ENCODE data around the gene CYP4V2. TPM values are rescaled to one million over a fixed set of nuclear protein-coding genes. Genes with fewer than 3 reads are reported as not detected.

Gene CYP4V2
- total RNA-seq, 2 experiments from 2014 or later = 7.3 to 8.1 TPM

Other genes starting within 250 kb of the CYP4V2 start
- gene TLR3, start 122.4 kb upstream of the CYP4V2 start, total RNA-seq = under 1 TPM; 0.06 to 0.13 TPM
- gene FAM149A, start 86.9 kb upstream of the CYP4V2 start, total RNA-seq = under 1 TPM; 0.40 to 0.70 TPM
- not detected for gene KLKB1, start 35.9 kb downstream of the CYP4V2 start, total RNA-seq
- gene F11, start 74.6 kb downstream of the CYP4V2 start, total RNA-seq = not detected